ENCODE results near the gene ILDR2. TPM values are rescaled to one million over a fixed set of nuclear protein-coding genes. Genes with fewer than 3 reads are reported as not detected.

ILDR2 gene
- polyA plus RNA-seq, 1 donor (not counting 4 experiments of a cell fraction or from before 2014, with no cell fraction given): not detected

- no peak for FAIRE-seq
- H3K4me2 ChIP-seq (ENCODE audit: control insufficient read depth, extremely low read depth, insufficient read depth, low read depth, low read length): no peak overlapping the region
- no peak overlapping the region for H3K4me3 ChIP-seq (ENCODE audit: control insufficient read depth in 2 of 3, extremely low read depth in 1 of 3, insufficient read depth in 2 of 3, low read depth in 1 of 3, low read length in 3 of 3)
- no peak overlapping the region for H3K9ac ChIP-seq (ENCODE audit: control insufficient read depth, extremely low read depth, insufficient read depth, low read length)
- H3K36me3 ChIP-seq (ENCODE audit: control insufficient read depth in 2 of 2, extremely low read depth in 1 of 2, insufficient read depth in 2 of 2, low read length in 2 of 2): no peaks in the 10 kb centered on the region
- H3K4me1 ChIP-seq (ENCODE audit: control insufficient read depth, extremely low read depth, insufficient read depth, low read length): no peaks in the 10 kb centered on the region
- H3K9me3 ChIP-seq (ENCODE audit: control insufficient read depth, low read depth, low read length): no peaks in the 10 kb centered on the region
- no peaks in the 10 kb centered on the region for H3K9me1 ChIP-seq (ENCODE audit: control insufficient read depth, extremely low read depth, insufficient read depth, low read length)
- no peak for DNase-seq (ENCODE audit: low read depth, low spot score)
- H3K27me3 ChIP-seq (ENCODE audit: control insufficient read depth, extremely low read depth, insufficient read depth, low read length): no peaks in the 10 kb centered on the region
- dilution Hi-C loops (cut with MboI; ENCODE audit: extremely low pct_ligation_motif_present, low sequenced_read_pairs): no loop called here
- H2AFZ ChIP-seq (ENCODE audit: control insufficient read depth, low read length): no peak overlapping the region
- no peak for TF ChIP-seq EZH2 (IDR thresholded peaks at IDR 0.05; ENCODE audit: low read length)
- TF ChIP-seq, protein P1, sequence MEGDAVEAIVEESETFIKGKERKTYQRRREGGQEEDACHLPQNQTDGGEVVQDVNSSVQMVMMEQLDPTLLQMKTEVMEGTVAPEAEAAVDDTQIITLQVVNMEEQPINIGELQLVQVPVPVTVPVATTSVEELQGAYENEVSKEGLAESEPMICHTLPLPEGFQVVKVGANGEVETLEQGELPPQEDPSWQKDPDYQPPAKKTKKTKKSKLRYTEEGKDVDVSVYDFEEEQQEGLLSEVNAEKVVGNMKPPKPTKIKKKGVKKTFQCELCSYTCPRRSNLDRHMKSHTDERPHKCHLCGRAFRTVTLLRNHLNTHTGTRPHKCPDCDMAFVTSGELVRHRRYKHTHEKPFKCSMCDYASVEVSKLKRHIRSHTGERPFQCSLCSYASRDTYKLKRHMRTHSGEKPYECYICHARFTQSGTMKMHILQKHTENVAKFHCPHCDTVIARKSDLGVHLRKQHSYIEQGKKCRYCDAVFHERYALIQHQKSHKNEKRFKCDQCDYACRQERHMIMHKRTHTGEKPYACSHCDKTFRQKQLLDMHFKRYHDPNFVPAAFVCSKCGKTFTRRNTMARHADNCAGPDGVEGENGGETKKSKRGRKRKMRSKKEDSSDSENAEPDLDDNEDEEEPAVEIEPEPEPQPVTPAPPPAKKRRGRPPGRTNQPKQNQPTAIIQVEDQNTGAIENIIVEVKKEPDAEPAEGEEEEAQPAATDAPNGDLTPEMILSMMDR (optimal IDR thresholded peaks at IDR 0.05 in 1 of 3, IDR thresholded peaks at IDR 0.05 in 1 of 3, conservative IDR thresholded peaks at IDR 0.05 in 1 of 3; ENCODE audit: extremely low read depth in 1 of 3, insufficient read depth in 2 of 3, low read length in 3 of 3): no peak
- H3K27ac ChIP-seq (ENCODE audit: control insufficient read depth, insufficient read depth, low read length): no peak overlapping the region
- H4K20me1 ChIP-seq (ENCODE audit: control insufficient read depth, extremely low read depth, insufficient read depth, low read length): no peaks in the 10 kb centered on the region
- no peaks in the 10 kb centered on the region for H3K79me2 ChIP-seq (ENCODE audit: control insufficient read depth, insufficient read depth, low read length)
These were observed 28.4 kb upstream of the ILDR2 start for GRCh38 chr1:167003711-167004110.

- DNase-seq (ENCODE audit: low read depth, low spot score) (no peak), FAIRE-seq (no peak)
- TF ChIP-seq EZH2 (IDR thresholded peaks at IDR 0.05; ENCODE audit: low read length): no peak
- TF ChIP-seq, protein P1 (optimal IDR thresholded peaks at IDR 0.05 in 1 of 3, IDR thresholded peaks at IDR 0.05 in 1 of 3, conservative IDR thresholded peaks at IDR 0.05 in 1 of 3; ENCODE audit: extremely low read depth in 1 of 3, insufficient read depth in 2 of 3, low read length in 3 of 3): no peak
- Histone ChIP-seq H3K4me3 (ENCODE audit: control insufficient read depth in 2 of 3, extremely low read depth in 1 of 3, insufficient read depth in 2 of 3, low read depth in 1 of 3, low read length in 3 of 3) (no peak overlapping the region), H3K9ac (ENCODE audit: control insufficient read depth, extremely low read depth, insufficient read depth, low read length) (no peak overlapping the region), H3K27me3 (ENCODE audit: control insufficient read depth, extremely low read depth, insufficient read depth, low read length) (no peaks in the 10 kb centered on the region), H3K79me2 (ENCODE audit: control insufficient read depth, insufficient read depth, low read length) (no peaks in the 10 kb centered on the region), H3K36me3 (ENCODE audit: control insufficient read depth in 2 of 2, extremely low read depth in 1 of 2, insufficient read depth in 2 of 2, low read length in 2 of 2) (no peaks in the 10 kb centered on the region), H3K4me2 (ENCODE audit: control insufficient read depth, extremely low read depth, insufficient read depth, low read depth, low read length) (no peak overlapping the region), H2AFZ (ENCODE audit: control insufficient read depth, low read length) (no peak overlapping the region), H3K27ac (ENCODE audit: control insufficient read depth, insufficient read depth, low read length) (no peak overlapping the region), H3K4me1 (ENCODE audit: control insufficient read depth, extremely low read depth, insufficient read depth, low read length) (no peaks in the 10 kb centered on the region), H3K9me3 (ENCODE audit: control insufficient read depth, low read depth, low read length) (no peaks in the 10 kb centered on the region), H3K9me1 (ENCODE audit: control insufficient read depth, extremely low read depth, insufficient read depth, low read length) (no peaks in the 10 kb centered on the region), H4K20me1 (ENCODE audit: control insufficient read depth, extremely low read depth, insufficient read depth, low read length) (no peaks in the 10 kb centered on the region)
- dilution Hi-C loops (cut with MboI; ENCODE audit: extremely low pct_ligation_motif_present, low sequenced_read_pairs): no loop called here
These were observed 27.0 kb upstream of the ILDR2 start for GRCh38 chr1:167002354-167002753.
